ENCODE results near the gene HAS3. TPM values are rescaled to one million over a fixed set of nuclear protein-coding genes. Genes with fewer than 3 reads are reported as not detected.

HAS3 gene
- total and polyA plus RNA-seq, 11 donors, result 0.21 to 2.0 (median 0.48) TPM

DNA sequence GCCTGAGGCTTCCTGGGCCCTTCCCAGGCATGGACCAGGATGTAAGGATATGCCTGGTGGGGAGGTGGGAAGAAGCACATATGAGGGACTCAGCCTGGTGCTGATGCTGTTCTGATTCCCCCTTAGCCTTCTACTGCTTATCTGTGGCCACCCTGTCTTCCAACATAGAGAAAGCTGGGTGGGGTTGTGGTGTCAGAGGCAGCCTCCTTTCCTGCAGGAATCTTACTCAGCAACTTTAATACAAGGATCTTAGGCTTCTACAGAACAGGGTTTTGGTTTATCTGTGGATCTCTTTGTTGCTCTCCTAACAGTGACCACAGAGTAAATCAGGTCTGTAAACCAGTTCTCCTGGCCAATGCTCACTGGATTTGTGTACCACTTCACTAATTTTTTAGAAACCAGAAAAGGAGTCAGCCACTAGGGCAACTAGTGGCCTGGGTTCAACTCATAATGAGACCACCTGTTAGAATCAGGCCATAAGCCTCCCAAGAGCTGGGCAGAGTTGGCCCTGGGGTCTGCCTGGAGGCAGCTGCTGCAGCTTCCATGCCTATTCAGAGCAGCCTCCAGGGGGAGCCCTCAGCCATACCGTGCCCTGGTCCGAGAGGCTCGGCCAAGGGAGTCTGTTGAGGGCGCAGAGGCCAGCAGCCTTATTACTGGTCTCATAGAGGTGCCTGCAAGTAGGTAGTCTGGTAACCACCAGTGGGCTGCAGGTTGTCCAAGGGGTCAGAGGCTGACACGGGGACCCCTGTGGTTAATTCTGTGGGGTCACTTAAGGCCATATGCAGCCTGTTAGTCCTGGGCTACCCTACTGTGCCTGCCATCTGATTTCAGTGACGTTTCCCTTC is 7.1 kb downstream of the HAS3 start:
- TF ChIP-seq, protein P1, sequence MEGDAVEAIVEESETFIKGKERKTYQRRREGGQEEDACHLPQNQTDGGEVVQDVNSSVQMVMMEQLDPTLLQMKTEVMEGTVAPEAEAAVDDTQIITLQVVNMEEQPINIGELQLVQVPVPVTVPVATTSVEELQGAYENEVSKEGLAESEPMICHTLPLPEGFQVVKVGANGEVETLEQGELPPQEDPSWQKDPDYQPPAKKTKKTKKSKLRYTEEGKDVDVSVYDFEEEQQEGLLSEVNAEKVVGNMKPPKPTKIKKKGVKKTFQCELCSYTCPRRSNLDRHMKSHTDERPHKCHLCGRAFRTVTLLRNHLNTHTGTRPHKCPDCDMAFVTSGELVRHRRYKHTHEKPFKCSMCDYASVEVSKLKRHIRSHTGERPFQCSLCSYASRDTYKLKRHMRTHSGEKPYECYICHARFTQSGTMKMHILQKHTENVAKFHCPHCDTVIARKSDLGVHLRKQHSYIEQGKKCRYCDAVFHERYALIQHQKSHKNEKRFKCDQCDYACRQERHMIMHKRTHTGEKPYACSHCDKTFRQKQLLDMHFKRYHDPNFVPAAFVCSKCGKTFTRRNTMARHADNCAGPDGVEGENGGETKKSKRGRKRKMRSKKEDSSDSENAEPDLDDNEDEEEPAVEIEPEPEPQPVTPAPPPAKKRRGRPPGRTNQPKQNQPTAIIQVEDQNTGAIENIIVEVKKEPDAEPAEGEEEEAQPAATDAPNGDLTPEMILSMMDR (IDR thresholded peaks at IDR 0.05), result peak; percentile 43 to 77 (median 63)
- TF ChIP-seq POLR2A (IDR thresholded peaks at IDR 0.05), result no peak
- peaks cover 0 to 7% (median 0%) of the 10 kb centered on the region in 9 donors for H3K27me3 ChIP-seq
- H3K36me3 ChIP-seq, result peaks cover 0 to 58% (median 34%) of the 10 kb centered on the region in 9 donors
- ATAC-seq (peak in 3 of 4 donors; percentile 38 to 60 (median 46)), DNase-seq (peak in 4 of 5 donors; percentile 50 to 81 (median 59))
- no peak overlapping the region for H3K4me3 ChIP-seq
- peaks cover 0 to 43% (median 23%) of the 10 kb centered on the region in 12 donors for H3K4me1 ChIP-seq
- no peaks in the 10 kb centered on the region for H3K9me3 ChIP-seq
- no peak overlapping the region for H3K27ac ChIP-seq
- intact Hi-C loops (cut with DNase I), result loop anchor here in 3 of 10 donors (10.0 kb wide), 3 partner anchors 128 to 578 kb away; partner anchors contain the start of gene ZFP90 (in 1 of the 3)
- 54 to 79% (median 62%) methylated on average over 2 to 6 of the region's 6 CpGs for WGBS, 4 donors

DNA sequence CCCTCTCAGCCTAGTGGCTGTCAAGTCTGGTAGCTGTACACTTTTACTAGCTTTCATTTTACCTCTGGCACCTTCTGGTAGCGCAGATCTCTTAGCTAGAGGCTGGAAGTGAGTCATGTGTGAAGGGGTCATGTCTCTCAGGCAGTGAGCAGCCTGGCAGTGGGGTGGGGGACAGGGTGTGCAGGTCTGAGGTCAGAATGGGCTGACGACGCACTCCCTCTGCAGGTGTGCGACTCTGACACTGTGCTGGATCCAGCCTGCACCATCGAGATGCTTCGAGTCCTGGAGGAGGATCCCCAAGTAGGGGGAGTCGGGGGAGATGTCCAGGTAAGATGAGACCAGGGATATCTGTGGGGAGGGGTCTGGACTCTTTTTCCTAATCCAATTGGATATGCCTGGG is 7.8 kb downstream of the HAS3 start:
- peaks cover 0 to 66% (median 40%) of the 10 kb centered on the region in 9 donors for H3K36me3 ChIP-seq
- no peak overlapping the region for H3K27ac ChIP-seq
- H3K4me3 ChIP-seq, result no peak overlapping the region
- peaks cover 0 to under 1% (median 0%) of the 10 kb centered on the region in 9 donors for H3K27me3 ChIP-seq
- peak in 1 of 4 donors; percentile 11 for ATAC-seq
- 94 to 98% (median 97%) methylated on average over 7 of the region's 7 CpGs for WGBS, 4 donors
- no peak for DNase-seq
- H3K4me1 ChIP-seq, result peaks cover 0 to 43% (median 22%) of the 10 kb centered on the region in 12 donors
- intact Hi-C loops (cut with DNase I), result loop anchor here in 3 of 10 donors (10.0 kb wide), 3 partner anchors 128 to 578 kb away; partner anchors contain the start of gene ZFP90 (in 1 of the 3)
- no peaks in the 10 kb centered on the region for H3K9me3 ChIP-seq
- TF ChIP-seq, protein P1 (IDR thresholded peaks at IDR 0.05), result no peak
- no peak for TF ChIP-seq POLR2A (IDR thresholded peaks at IDR 0.05)

DNA sequence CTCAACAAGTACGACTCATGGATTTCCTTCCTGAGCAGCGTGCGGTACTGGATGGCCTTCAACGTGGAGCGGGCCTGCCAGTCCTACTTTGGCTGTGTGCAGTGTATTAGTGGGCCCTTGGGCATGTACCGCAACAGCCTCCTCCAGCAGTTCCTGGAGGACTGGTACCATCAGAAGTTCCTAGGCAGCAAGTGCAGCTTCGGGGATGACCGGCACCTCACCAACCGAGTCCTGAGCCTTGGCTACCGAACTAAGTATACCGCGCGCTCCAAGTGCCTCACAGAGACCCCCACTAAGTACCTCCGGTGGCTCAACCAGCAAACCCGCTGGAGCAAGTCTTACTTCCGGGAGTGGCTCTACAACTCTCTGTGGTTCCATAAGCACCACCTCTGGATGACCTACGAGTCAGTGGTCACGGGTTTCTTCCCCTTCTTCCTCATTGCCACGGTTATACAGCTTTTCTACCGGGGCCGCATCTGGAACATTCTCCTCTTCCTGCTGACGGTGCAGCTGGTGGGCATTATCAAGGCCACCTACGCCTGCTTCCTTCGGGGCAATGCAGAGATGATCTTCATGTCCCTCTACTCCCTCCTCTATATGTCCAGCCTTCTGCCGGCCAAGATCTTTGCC is 9.0 kb downstream of the HAS3 start:
- Histone ChIP-seq H3K4me1 (peaks cover 0 to 53% (median 23%) of the 10 kb centered on the region in 12 donors), H3K9me3 (no peaks in the 10 kb centered on the region)
- intact Hi-C loops (cut with DNase I), result loop anchor here in 3 of 10 donors (10.0 kb wide), 3 partner anchors 130 to 580 kb away; partner anchors contain the start of gene ZFP90 (in 1 of the 3)

More for the DNA sequence above, 9.0 kb downstream of the HAS3 start:
- Histone ChIP-seq H3K27me3 (no peaks in the 10 kb centered on the region), H3K36me3 (peaks cover 0 to 73% (median 50%) of the 10 kb centered on the region in 9 donors), H3K4me3 (no peak overlapping the region), H3K27ac (no peak overlapping the region)
- ATAC-seq, result no peak
- DNase-seq, result no peak
- TF ChIP-seq, protein P1 (IDR thresholded peaks at IDR 0.05), result no peak
- TF ChIP-seq POLR2A (IDR thresholded peaks at IDR 0.05), result no peak
- 93 to 96% (median 94%) methylated on average over 25 of the region's 25 CpGs for WGBS, 4 donors

All from heart left ventricle (tissue), 16 donors.